ENCODE measurements around the gene GPHN.

Gene GPHN

GRCh38 chr14:66634876-66635275, 126.9 kb downstream of the GPHN start:
- no peak for DNase-seq (ENCODE audit: low read depth)

GRCh38 chr14:66635435-66635834, 127.5 kb downstream of the GPHN start:
- no peak for DNase-seq (ENCODE audit: low read depth)
- no peak overlapping the region for H3K4me3 ChIP-seq (ENCODE audit: low read depth, low read length)

More at GRCh38 chr14:66634876-66635275, 126.9 kb downstream of the GPHN start:
- no peak overlapping the region for H3K4me3 ChIP-seq (ENCODE audit: low read depth, low read length)
- TF ChIP-seq CTCF (IDR thresholded peaks at IDR 0.05; ENCODE audit: insufficient read depth, low read depth, low read length, missing control alignments), result no peak

GRCh38 chr14:66636240-66636639, 128.3 kb downstream of the GPHN start:
- no peak for DNase-seq (ENCODE audit: low read depth)
- H3K4me3 ChIP-seq (ENCODE audit: low read depth, low read length), result no peak overlapping the region
- no peak for TF ChIP-seq CTCF (IDR thresholded peaks at IDR 0.05; ENCODE audit: insufficient read depth, low read depth, low read length, missing control alignments)

More at GRCh38 chr14:66635435-66635834, 127.5 kb downstream of the GPHN start:
- TF ChIP-seq CTCF (IDR thresholded peaks at IDR 0.05; ENCODE audit: insufficient read depth, low read depth, low read length, missing control alignments), result no peak

GRCh38 chr14:66638689-66639088, 130.7 kb downstream of the GPHN start:
- no peak for DNase-seq (ENCODE audit: low read depth)
- no peak overlapping the region for H3K4me3 ChIP-seq (ENCODE audit: low read depth, low read length)
- no peak for TF ChIP-seq CTCF (IDR thresholded peaks at IDR 0.05; ENCODE audit: insufficient read depth, low read depth, low read length, missing control alignments)

GRCh38 chr14:66641861-66642635, 134.1 kb downstream of the GPHN start:
- no peak for TF ChIP-seq CTCF (IDR thresholded peaks at IDR 0.05; ENCODE audit: insufficient read depth, low read depth, low read length, missing control alignments)

GRCh38 chr14:66643344-66643743, 135.4 kb downstream of the GPHN start:
- no peak for TF ChIP-seq CTCF (IDR thresholded peaks at IDR 0.05; ENCODE audit: insufficient read depth, low read depth, low read length, missing control alignments)
- no peak overlapping the region for H3K4me3 ChIP-seq (ENCODE audit: low read depth, low read length)
- no peak for DNase-seq (ENCODE audit: low read depth)

More at GRCh38 chr14:66641861-66642635, 134.1 kb downstream of the GPHN start:
- DNase-seq (ENCODE audit: low read depth), result no peak
- H3K4me3 ChIP-seq (ENCODE audit: low read depth, low read length), result no peak overlapping the region

GRCh38 chr14:66645716-66646115, 137.8 kb downstream of the GPHN start:
- H3K4me3 ChIP-seq (ENCODE audit: low read depth, low read length), result no peak overlapping the region
- TF ChIP-seq CTCF (IDR thresholded peaks at IDR 0.05; ENCODE audit: insufficient read depth, low read depth, low read length, missing control alignments), result no peak
- DNase-seq (ENCODE audit: low read depth), result no peak

Data from GM12865 (cell line).